Activated CD4-positive, CD25-positive, alpha-beta regulatory T cell (primary cell): ENCODE measurements around the gene BBOF1.

Experiments
- DNase-seq, 4 experiments: peaks; one replicate each; lab custom pipeline; 2025; lab: John Stamatoyannopoulos, UW

Gene BBOF1

DNA sequence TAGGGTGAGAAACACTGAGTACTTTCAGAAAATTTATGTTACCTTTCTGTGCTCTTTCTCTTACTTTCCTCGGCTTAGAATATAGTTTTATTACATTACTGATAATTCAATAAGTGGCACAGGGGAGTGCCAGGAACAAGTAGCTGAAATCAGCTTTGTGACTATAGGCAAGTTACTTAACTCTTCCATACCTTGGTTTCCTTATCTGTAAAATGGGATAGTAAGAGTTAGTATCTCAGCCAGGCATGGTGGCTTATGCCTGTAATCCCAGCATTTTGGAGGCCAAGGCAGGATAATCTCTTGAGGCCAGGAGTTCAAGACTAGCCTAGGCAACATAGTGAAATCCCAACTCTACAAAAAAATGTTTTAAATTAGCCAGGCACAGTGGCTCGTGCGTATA is 15.4 kb downstream of the BBOF1 start:
- no peak for DNase-seq

DNA sequence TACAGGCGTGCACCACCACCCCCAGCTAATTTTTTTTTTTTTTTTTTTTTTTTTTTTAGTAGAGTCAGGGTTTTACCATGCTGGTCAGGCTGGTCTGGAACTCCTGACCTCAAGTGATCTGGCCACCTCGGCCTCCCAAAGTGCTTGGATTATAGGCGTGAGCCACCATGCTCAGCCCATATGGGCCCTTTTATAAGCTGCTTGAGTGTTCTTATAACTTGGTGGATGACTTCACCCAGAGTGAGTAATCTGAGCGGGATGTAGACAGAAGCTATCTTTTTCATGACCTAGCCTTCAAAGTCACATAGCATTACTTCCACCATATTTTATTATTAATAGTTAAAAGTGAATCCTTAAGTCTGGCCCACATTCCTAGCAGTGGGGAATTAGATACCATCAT is 16.4 kb downstream of the BBOF1 start:
- DNase-seq, result no peak

DNA sequence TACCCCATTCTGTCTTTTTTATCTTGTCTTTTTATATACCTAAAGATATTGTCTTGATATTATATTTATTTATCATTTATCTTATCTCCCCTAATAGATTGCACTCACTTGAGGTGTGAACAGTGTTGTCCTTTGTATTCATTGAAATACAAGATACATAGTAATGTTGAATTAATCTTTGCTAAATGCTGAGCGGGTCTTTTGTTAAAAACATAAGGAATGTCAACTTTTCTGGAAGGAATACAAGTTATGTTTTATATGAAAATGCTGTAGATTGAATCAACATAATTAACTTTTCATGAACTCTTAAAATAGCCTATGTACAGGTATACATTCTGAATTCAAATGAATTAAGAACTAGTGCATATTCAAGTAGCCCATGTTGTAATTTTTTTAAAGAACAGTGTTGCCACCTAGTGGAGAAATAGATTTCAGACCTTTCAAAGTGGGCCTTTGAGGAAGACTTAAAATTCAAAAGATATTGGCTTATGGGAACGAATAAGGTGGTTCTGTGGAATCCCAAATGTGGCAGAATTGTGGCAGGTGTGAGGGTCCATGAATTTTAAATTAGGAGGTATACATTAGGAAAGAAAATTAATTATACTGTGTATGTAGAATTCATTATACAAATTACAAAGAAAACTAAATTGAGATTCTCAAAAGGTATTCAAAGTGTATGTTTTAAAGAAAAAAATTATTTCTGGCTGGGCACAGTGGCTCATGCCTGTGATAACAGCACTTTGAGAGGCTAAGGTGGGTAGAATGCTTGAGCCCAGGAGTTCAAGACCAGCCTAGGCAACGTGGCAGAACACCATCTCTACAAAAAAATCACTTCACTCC is 19.1 kb downstream of the BBOF1 start:
- DNase-seq, result no peak

DNA sequence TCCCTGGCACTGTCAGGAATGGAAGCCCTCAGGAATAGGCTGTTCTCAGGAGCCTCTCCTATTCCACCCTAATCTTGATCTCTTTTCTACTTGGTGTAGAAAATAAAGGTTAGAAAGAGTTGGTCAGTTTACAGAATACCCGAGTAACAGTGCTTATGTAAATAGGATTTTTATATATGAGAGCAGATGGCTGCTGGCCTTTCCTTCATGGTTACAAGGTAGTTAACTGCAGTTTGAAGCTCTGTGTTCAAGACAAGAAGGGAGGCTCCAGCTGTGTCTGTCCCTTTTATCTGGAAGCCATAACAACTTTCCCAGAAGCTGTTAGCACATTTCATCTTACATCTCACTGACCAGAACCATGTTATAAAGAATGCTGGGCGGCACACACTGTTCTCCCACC is 23.1 kb downstream of the BBOF1 start:
- no peak for DNase-seq

DNA sequence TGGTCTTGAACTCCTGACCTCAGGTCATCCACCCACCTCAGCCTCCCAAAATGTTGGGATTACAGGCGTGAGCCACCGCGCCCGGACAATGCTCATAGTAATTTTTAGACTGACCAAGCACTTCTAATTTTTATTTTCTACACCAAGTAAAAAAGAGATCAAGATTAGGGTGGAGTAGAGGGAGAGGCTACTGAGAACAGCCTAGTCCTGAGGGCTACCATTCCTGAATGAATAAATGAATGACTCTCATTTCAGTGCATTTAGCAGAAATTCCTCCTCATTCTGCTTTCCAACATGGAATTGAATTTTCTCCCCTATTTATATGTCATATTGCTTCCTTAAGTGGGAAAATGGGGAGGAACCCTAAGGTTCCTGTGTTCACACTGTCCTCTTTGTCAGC is 26.4 kb downstream of the BBOF1 start:
- DNase-seq, result no peak

DNA sequence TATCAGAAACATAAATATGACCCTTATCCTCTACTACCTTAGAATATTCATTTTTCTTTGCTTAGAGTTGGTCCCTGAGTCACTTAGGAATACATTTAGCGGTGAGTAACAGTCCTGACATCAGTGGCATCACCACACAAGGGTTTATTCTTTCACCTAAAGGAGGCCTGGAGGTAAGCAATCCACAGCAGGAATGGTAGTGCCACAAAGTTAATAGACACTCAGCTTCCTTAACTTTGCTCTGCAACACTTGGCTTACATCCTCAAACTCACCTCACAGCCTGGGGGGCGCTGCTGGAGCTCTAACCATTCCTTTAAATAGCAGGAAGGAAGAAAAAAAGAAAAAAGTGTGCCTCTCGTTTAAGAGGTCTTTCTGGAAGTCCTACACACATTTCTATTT is 29.1 kb downstream of the BBOF1 start:
- no peak for DNase-seq

DNA sequence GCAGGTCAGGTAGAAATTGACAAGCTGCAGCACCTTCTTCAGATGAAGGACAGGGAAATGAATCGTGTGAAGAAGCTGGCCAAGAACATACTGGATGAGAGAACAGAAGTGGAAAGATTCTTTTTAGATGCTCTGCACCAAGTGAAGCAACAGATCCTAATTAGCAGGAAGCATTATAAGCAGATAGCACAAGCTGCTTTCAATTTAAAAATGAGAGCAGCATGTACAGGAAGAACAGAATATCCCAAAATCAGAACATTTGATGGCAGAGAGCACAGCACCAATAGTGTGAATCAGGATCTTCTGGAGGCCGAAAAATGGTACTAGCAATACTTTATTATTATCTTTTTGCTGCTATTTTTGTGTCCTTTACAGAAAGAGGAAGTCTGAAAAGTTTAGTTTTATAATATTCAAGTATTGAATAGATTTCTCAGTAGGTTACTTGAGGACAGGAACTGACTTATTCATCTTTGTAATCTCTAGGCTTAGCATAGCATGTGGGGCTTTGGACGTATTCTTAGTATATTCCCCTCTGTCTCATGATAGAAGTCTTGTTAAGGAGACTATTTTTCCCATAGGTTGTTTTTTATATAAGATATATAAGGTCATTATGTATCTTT is 30.8 kb downstream of the BBOF1 start:
- no peak for DNase-seq

DNA sequence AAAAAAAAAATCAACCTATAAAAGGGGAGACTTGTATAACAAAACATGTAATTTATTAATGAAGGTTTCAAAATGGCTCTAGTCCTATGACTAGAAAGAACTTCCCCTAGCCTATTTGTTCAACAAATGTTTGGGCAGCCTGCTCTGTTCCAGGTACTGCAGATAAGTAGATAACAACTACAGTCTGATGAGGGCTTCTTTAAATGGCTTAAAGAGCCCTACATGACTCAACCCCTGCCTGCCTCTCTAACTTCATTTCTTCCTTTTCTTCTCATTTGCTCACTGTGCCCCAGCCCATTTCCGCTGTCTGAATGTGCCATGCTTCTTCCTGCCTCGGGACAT is 43.6 kb downstream of the BBOF1 start:
- DNase-seq, result no peak

DNA sequence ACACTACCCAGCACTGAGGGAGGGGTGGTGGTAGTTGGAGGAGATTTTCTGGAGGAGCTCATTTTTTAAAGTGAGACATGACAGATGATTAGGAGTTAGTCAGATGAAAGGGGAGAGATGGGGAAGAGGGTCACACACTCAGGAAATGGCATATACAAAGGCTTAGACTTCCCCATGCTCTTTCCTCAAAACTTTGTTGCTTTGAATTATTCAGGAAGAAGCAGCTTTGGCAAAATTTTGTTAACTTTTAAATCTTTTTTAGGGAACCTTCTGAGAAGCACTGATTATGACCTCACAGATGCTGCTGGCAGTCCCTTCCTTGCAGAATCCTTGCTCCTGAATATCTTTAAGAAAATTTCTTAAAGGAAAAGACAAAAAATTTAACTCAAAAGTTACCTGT is 45.3 kb downstream of the BBOF1 start:
- DNase-seq, result no peak

DNA sequence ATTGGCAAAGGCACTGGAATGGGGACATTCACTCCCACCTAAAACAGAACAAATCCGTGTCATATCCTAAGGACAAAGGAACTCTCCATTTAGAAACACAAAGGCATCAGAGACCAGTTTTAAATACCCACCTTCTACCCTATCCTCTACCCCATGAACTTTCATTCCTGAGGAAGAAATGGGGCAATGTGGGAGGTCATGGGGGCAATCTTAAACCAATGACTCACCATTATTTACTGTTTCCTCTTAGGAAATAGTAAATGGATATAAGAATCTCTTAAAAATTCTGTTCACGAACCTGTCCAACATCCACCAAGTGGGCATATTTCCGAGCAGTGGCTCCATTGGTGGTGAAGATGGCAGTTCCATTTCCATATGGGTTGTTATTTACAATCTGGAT is 45.7 kb downstream of the BBOF1 start:
- DNase-seq, result no peak

DNA sequence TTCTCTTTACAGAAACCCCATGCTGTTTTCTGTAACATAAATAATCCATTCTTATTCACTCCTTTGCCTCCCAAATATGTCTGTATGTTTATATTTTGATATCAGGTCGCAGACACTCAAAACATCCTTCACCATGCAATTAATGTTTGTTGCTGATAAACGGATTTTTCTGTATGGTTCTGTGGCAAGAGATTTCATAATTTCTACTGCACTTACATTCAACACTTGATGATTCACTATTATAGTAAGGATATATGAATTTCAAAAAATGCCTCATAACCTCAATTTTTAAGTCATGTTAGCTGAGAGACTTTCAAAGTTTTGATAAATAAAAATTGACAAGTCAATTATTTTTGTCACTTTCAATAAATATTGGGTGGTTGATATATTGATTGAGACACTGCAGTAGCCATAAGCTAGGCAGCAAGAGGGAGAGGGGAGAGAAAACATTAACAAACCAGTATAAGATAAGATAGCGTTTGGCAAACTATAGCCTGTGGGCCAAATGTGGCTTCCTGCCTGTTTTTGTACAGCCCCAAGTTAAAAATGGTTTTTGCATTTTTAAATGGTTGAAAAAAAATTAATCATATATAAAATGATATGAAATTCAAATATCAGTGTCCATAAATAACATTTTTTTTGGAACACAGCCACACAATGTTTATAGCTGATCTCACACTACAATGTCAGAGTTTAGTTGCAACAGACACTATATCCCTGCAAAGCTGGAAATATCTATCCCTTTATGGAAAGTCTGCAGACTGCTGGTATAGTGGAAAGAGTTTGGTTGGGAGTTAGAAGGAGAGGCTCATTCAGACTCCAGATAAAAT is 46.8 kb downstream of the BBOF1 start:
- DNase-seq, result no peak

DNA sequence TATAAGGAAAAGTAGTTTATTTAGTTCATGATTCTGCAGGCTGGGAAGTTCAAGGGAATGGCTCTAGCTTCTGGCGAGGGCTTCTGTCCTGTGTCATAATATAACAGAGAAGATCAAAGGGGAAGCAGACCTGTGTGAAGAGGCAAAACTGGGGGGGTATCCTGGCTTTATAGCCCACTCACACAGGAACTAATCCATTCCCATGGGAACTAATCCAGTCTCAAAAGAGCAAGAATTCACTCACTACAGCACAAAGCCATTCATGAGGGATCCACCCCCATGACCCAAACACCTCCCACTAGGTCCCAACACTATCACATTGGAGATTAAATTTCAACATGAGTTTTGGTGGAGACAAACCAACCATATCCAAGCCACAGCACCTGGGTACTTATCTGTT is 58.3 kb downstream of the BBOF1 start:
- no peak for DNase-seq

DNA sequence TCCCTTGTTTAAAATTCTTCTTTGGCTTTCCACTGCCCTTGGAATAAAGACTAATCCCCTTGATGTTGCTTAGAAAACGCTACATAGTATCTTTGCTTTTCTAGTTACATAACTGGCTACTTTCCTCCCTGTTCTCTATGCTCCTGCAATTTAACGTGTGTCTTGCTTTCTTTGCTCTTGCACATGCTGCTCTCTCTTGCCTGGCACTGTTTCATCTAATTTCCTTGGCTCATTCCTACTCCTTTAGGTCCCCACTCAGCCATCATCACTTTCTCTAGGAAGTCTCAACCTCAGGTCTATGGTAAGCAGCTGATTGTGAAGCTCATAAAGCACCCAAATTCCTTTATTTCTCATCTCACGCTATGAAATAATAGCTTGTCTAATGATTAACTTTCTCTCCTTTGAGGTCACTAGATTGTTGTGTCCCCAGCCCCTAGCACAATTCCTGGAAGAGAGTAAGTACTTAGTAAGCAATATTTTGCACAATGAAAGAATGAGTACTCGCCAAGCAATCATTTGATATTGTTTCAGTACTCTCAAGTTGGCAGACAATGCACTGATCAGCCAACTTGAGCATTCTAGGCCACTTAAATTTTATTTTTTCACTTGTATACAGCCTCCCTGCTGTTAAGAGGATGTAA is 61.8 kb downstream of the BBOF1 start:
- DNase-seq, result no peak

DNA sequence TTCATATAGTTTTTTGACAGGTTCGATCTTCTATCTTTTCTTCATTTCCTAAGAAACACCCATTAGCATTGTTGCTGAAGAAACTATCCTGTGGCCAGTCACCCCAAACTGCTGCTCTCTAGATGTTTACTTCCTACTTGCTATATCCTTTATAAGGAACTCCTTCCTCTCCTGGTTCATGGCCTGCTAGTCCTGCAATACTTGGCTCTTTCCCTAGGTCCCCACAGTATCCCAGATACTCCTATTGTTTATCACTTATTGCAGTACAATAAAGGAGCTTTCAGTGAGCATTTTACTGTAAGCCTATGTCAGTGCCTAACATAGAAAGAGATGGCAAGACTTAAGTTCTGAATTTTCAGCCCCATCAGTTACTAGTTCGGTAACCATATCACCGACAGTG is 62.3 kb downstream of the BBOF1 start:
- DNase-seq, result no peak

DNA sequence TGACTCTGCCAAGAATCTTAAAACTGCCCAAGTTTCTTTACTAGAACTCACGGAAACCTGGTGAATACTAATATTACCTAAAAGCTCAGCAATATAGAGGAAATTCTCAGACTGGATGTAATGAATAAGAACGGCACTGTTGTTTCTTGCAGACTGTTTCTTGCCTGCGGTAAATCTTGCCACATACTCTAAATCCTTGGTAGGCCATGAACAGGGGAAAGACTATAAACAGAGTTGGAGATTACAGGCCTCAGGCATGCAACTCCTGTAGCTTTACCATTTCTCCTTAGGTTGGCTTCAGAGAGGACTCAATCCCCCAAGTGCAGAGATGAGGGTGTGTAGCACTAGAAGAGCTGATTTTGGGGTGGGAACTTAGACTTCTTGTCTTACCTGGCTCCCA is 64.0 kb downstream of the BBOF1 start:
- DNase-seq, result no peak

DNA sequence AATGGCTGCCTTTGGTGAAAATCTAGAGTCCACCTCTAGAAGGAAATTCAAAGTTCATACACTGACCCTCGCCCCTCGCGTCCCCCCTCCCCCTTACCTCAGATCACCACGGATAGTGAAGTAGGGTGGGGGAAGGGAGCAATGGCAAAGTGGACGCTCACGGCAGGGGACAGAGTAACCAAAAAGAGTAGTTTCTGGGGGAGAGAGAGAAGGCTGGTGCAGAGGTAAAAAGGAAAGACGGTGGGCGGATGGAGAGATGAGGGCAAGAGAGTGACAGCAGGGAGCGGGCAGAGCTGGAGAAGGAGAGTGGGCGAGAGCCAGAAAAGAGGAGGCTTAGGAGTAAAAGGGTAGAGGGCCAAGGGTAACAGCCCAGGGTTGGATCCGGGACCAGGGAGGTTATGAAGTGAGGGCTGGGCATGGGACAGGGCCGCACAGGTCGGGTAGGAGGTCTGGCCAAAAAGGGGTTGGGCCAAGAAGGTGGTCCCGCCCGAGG is 64.7 kb downstream of the BBOF1 start:
- no peak for DNase-seq

DNA sequence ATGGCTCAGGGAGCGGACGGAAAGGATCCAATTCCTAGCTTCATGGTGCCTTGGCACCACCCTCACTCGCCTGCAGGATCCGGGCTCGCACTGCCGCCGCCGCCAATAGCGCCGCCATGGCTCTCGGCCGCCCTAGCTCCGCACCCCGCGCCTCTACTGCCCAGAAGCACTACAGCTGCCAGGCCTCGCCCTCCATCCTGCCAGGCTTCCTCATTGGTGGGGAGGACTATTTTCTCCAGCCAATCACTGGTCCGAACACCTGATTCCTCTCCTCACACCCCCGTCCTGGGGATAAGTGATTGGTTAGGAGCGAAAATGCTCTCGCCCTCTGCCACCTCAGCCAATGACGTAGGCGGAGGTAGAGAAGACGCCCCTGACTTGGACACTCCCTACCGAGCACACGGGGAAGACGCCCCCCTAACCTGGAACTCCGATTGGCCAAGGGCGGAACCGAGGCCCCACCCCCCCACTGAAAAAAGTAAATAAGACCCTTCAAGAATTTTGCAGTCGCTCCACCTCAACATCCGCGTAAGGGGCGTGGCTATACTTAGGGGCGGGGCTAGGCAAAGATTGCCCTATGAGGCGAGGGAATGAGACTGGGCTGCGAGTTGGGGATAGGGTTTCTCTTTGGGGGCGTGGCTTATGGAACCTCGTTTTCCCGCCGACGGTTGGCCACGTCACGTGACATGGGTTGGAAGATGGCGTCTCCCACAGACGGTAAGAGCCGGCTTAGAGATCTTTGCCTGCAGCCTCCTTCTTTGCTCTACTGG is 65.3 kb downstream of the BBOF1 start, which contains the start of the genes ALDH6A1 and LIN52:
Gene ALDH6A1 (minus strand): TSS at position 177 of the 770 bp plus-strand sequence. CDS start 59 bp downstream, at position 118.
Gene LIN52 (plus strand): TSS at position 680 of the 770 bp plus-strand sequence. CDS start 19 bp downstream, at position 699.
- DNase-seq, result peak; percentile 98 to 100 (median 99)

DNA sequence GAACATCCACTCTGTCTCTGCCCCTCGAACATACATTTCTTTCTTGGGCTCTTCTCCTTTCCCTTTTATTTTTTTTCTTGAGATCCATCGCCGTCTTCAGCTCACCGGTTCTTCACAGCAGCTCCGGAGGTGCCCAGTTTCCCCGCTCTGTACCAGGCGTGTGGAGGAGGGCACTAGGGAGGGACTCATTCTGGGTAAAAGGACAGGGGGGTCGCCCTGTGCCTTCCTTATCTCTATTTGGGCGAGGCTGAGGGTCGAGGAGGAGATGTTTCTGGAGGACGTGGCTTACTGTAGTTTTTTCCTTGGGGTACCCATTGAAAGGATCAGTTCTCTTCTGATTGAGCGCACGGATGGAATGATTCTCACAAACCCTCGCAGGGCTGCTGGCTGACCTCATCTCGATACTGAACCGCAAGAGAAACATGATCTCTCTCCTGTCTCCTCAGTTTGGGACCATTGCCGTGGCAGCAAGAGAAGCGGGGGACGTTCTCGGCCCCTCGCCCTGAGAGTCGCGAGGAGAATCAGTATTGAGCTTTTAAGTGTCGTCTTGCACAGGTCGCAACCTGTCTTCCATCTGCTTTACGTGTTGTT is 66.0 kb downstream of the BBOF1 start:
- no peak for DNase-seq

DNA sequence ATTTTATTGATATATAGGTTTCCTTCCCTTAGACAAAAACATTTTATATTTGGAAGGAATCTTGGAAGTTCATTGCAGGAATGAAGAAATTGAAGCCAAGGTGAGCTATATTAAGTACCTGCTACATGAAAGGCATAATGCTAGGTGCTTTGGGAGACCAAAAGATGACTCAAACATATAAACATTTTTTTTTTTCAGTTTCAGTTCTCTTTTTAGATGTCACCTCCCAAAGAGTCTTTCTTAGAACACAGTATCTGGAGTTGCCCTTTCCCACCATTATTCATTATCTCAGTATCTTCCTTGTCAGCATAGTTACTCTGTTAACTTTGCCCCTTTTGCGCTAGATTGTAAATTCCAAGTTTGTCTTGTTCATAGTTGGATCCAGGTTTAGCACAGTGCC is 66.7 kb downstream of the BBOF1 start:
- no peak for DNase-seq

DNA sequence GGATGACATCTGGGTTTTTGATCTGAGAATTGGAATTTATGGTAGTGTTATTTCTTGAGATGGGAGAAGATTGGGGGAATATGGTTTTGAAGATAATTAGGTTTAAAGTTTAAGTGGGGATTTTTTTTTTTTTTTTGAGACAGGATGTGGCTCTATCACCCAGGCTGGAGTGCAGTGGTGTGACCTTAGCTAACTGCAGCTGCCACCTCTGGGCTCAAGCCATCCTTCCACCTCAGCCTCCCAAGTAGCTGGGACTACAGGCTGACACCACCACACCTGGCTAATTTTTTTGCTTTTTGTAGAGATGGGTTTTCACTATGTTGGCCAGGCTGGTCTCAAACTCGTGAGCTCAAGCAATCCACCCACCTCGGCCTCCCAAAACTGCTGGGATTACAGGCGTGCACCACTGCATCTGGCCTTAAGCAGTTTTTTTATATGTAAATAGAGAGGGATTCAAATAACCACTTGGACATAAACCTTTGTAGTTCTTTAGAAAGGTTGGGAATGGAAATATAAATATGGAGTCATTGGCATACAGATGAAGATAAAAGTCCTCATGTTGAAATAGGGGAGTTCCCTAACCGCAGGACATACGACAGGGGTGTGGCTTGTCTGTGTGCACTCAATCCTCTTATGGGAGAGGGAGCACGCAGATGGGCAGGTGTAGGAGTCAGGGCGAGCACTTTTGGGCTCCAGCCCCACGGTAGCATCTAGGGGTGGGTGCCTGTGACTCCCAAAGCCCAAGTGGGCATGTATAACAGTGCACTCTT is 70.3 kb downstream of the BBOF1 start:
- DNase-seq, result no peak
